ENCODE measurements around the gene SYCE1. TPM values are rescaled to one million over a fixed set of nuclear protein-coding genes. Genes with fewer than 3 reads are reported as not detected.

SYCE1 gene
- not detected for polyA plus RNA-seq (2013, experiment 1 of 2)
- not detected for polyA plus RNA-seq (2013, experiment 2 of 2)

- no peak for DNase-seq
- Histone ChIP-seq H2AK5ac (ENCODE audit: low read length) (no peak within 1 kb of the TSS), H3K4me3 (ENCODE audit: low read length) (no peak within 1 kb of the TSS), H3K79me2 (ENCODE audit: control insufficient read depth, insufficient read depth, low read length) (no peaks in the 10 kb centered on the region), H2BK120ac (ENCODE audit: low read depth, low read length) (no peak within 1 kb of the TSS), H3K27ac (ENCODE audit: low read depth, low read length) (no peak within 1 kb of the TSS), H3K4me2 (ENCODE audit: low read length) (no peak within 1 kb of the TSS), H3K18ac (ENCODE audit: low read length) (no peak within 1 kb of the TSS), H3K9ac (ENCODE audit: low read length) (no peak within 1 kb of the TSS), H3K27me3 (ENCODE audit: insufficient read depth, low read length, poor library complexity) (no peaks in the 10 kb centered on the region), H3K56ac (ENCODE audit: low read length) (no peak within 1 kb of the TSS), H3K23ac (ENCODE audit: low read length) (no peak within 1 kb of the TSS), H3K79me1 (ENCODE audit: low read length) (no peaks in the 10 kb centered on the region), H3K36me3 (ENCODE audit: control insufficient read depth, insufficient read depth, low read length) (no peaks in the 10 kb centered on the region), H2BK15ac (replicated peaks; ENCODE audit: low read depth) (no peak within 1 kb of the TSS), H4K5ac (ENCODE audit: low read length) (no peak within 1 kb of the TSS), H3K4ac (ENCODE audit: low read depth, low read length) (no peak within 1 kb of the TSS), H3K4me1 (ENCODE audit: control insufficient read depth, low read depth, low read length) (no peaks in the 10 kb centered on the region), H4K8ac (ENCODE audit: low read depth, low read length) (no peak within 1 kb of the TSS), H2BK5ac (ENCODE audit: low read length) (no peak within 1 kb of the TSS)
- WGBS (ENCODE audit: extremely low coverage, insufficient coverage, low lambda C conversion rate), result no CpG with 5 or more reads among the region's 77 CpGs
Measured at GRCh38 chr10:133565441-133566294, at the start of gene SYCE1. SYCE1 (minus strand) TSS chr10:133565583; CDS start chr10:133565529, 54 bp downstream.

DNA sequence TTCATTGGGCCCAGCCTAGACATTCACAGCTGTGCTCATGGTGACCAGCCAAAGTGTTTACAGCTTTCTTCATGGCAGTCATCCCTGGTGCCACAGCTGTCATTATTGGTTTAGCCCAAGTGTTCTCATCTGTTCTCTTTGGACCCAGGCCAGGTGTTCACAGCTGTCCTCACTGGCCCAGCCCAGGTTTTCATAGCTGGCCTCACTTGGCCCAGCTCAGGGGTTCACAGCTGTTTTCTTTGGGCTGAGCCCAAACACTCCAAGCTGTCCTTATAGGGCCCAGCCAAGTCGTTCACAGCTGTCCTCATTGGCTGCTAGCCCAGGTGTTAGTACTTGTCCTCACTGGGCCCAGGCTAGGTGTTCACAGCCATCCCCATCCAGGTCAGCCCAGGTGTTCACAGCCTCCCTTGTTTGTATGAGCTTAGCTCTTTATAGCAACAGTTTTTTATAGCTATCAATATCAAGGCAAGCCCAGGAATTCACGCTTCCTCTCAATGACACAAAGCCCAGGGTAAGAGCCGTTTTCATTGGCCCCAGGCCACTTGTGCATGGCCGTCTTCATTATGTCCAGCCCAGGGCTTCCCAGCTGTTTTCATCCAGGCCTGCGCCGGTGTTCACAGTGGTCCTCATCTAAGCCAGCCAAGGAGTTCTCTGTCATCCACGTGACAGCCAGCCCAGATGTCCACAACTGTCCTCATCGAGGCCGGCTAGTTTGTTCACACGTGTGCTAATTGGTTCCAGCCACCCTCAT, 49.6 kb upstream of the SYCE1 start:
- no peak overlapping the region for H2BK5ac ChIP-seq (ENCODE audit: low read length)
- no peak overlapping the region for H4K5ac ChIP-seq (ENCODE audit: low read length)
- no peak overlapping the region for H3K9ac ChIP-seq (ENCODE audit: low read length)
- H3K4me1 ChIP-seq (ENCODE audit: control insufficient read depth, low read depth, low read length), result no peaks in the 10 kb centered on the region
- no peak overlapping the region for H3K4ac ChIP-seq (ENCODE audit: low read depth, low read length)
- no peak overlapping the region for H4K8ac ChIP-seq (ENCODE audit: low read depth, low read length)
- no peak overlapping the region for H2BK15ac ChIP-seq (replicated peaks; ENCODE audit: low read depth)
- no CpG with 5 or more reads among the region's 10 CpGs for WGBS (ENCODE audit: extremely low coverage, insufficient coverage, low lambda C conversion rate)
- no peak overlapping the region for H3K56ac ChIP-seq (ENCODE audit: low read length)
- no peak overlapping the region for H3K18ac ChIP-seq (ENCODE audit: low read length)
- H2AK5ac ChIP-seq (ENCODE audit: low read length), result no peak overlapping the region
- no peaks in the 10 kb centered on the region for H3K36me3 ChIP-seq (ENCODE audit: control insufficient read depth, insufficient read depth, low read length)
- H3K4me3 ChIP-seq (ENCODE audit: low read length), result no peak overlapping the region
- no peak overlapping the region for H2BK120ac ChIP-seq (ENCODE audit: low read depth, low read length)
- no peaks in the 10 kb centered on the region for H3K79me1 ChIP-seq (ENCODE audit: low read length)
- H3K27ac ChIP-seq (ENCODE audit: low read depth, low read length), result no peak overlapping the region
- DNase-seq, result no peak
- H3K79me2 ChIP-seq (ENCODE audit: control insufficient read depth, insufficient read depth, low read length), result no peaks in the 10 kb centered on the region
- no peak overlapping the region for H3K4me2 ChIP-seq (ENCODE audit: low read length)
- H3K23ac ChIP-seq (ENCODE audit: low read length), result no peak overlapping the region
- no peaks in the 10 kb centered on the region for H3K27me3 ChIP-seq (ENCODE audit: insufficient read depth, low read length, poor library complexity)

DNA sequence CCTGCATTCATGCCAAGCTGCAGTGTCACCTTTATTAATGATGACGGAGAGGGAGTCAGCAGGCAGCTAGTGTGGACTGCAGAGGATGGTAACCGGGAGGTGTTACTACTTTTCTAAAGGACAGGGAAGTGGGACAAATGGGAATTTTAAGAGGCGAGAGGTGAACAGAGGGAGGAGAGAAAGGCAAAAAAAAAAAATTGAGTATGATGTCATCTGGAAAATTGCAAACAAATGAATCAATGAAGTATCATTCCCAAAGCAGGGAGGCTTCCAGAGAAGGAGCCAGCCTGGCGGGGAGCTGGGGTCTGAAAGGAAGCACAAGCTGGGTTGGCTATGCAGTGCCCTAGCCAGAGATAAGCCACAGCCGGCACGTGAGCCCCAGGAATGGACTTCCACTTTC, 48.3 kb upstream of the SYCE1 start:
- Histone ChIP-seq H3K23ac (ENCODE audit: low read length) (no peak overlapping the region), H3K36me3 (ENCODE audit: control insufficient read depth, insufficient read depth, low read length) (no peaks in the 10 kb centered on the region), H3K4me1 (ENCODE audit: control insufficient read depth, low read depth, low read length) (no peaks in the 10 kb centered on the region), H3K27me3 (ENCODE audit: insufficient read depth, low read length, poor library complexity) (no peaks in the 10 kb centered on the region), H3K4me3 (ENCODE audit: low read length) (no peak overlapping the region), H3K79me2 (ENCODE audit: control insufficient read depth, insufficient read depth, low read length) (no peaks in the 10 kb centered on the region), H3K4me2 (ENCODE audit: low read length) (no peak overlapping the region), H3K18ac (ENCODE audit: low read length) (no peak overlapping the region), H3K79me1 (ENCODE audit: low read length) (no peaks in the 10 kb centered on the region), H2BK120ac (ENCODE audit: low read depth, low read length) (no peak overlapping the region), H2AK5ac (ENCODE audit: low read length) (no peak overlapping the region), H4K8ac (ENCODE audit: low read depth, low read length) (no peak overlapping the region), H2BK5ac (ENCODE audit: low read length) (no peak overlapping the region), H4K5ac (ENCODE audit: low read length) (no peak overlapping the region), H3K56ac (ENCODE audit: low read length) (no peak overlapping the region), H2BK15ac (replicated peaks; ENCODE audit: low read depth) (no peak overlapping the region), H3K9ac (ENCODE audit: low read length) (no peak overlapping the region), H3K27ac (ENCODE audit: low read depth, low read length) (no peak overlapping the region), H3K4ac (ENCODE audit: low read depth, low read length) (no peak overlapping the region)
- no CpG with 5 or more reads among the region's 6 CpGs for WGBS (ENCODE audit: extremely low coverage, insufficient coverage, low lambda C conversion rate)
- no peak for DNase-seq

DNA sequence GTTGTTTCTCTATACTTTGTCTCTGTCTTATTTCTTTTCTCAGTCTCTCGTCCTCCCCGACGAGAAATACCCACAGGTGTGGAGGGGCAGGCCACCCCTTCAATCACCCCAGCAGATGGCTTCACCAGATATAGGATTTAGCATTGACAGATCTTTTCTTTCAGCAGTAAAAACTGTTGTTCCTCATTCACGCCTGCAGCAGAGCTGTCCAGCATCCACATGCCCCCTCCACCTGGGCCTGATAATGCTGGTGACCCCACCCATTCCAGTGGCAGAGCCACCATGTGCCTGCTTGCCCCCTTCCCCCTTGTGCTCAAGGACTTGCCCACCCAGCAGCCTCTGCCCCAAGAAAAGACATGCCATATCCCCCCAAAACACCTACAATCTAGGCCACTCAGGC, 45.7 kb upstream of the SYCE1 start:
- H3K4me3 ChIP-seq (ENCODE audit: low read length), result no peak overlapping the region
- WGBS (ENCODE audit: extremely low coverage, insufficient coverage, low lambda C conversion rate), result no CpG with 5 or more reads among the region's 4 CpGs
- no peak overlapping the region for H3K23ac ChIP-seq (ENCODE audit: low read length)
- no peak overlapping the region for H2AK5ac ChIP-seq (ENCODE audit: low read length)
- no peak overlapping the region for H3K4ac ChIP-seq (ENCODE audit: low read depth, low read length)
- no peaks in the 10 kb centered on the region for H3K27me3 ChIP-seq (ENCODE audit: insufficient read depth, low read length, poor library complexity)
- no peak overlapping the region for H4K8ac ChIP-seq (ENCODE audit: low read depth, low read length)
- H3K56ac ChIP-seq (ENCODE audit: low read length), result no peak overlapping the region
- H3K79me1 ChIP-seq (ENCODE audit: low read length), result no peaks in the 10 kb centered on the region
- no peaks in the 10 kb centered on the region for H3K36me3 ChIP-seq (ENCODE audit: control insufficient read depth, insufficient read depth, low read length)
- H3K18ac ChIP-seq (ENCODE audit: low read length), result no peak overlapping the region
- no peaks in the 10 kb centered on the region for H3K4me1 ChIP-seq (ENCODE audit: control insufficient read depth, low read depth, low read length)
- H2BK5ac ChIP-seq (ENCODE audit: low read length), result no peak overlapping the region
- no peak overlapping the region for H2BK15ac ChIP-seq (replicated peaks; ENCODE audit: low read depth)
- no peaks in the 10 kb centered on the region for H3K79me2 ChIP-seq (ENCODE audit: control insufficient read depth, insufficient read depth, low read length)
- H3K9ac ChIP-seq (ENCODE audit: low read length), result no peak overlapping the region
- H3K4me2 ChIP-seq (ENCODE audit: low read length), result no peak overlapping the region
- no peak overlapping the region for H2BK120ac ChIP-seq (ENCODE audit: low read depth, low read length)
- H4K5ac ChIP-seq (ENCODE audit: low read length), result no peak overlapping the region
- no peak overlapping the region for H3K27ac ChIP-seq (ENCODE audit: low read depth, low read length)
- no peak for DNase-seq

DNA sequence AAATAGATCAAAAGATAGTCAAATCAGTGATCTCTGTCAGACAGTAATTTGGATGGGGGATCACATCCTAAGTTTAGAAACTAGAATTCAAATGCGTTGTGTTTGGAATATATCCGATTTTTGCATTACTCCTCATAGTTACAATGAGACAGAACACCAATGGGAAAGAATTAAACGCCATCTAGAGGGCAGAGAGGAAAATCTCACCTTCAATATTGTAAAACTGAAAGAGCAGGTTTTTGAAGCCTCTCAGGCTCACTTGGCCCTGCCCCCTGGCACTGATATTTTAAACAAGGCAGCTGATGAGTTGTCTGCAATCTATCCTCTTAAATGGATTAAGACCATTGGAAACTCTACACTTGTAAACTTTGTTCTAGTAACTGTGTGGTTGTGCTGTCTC, 43.5 kb upstream of the SYCE1 start:
- Histone ChIP-seq H3K79me1 (ENCODE audit: low read length) (no peaks in the 10 kb centered on the region), H3K4me2 (ENCODE audit: low read length) (no peak overlapping the region), H3K9ac (ENCODE audit: low read length) (no peak overlapping the region), H3K27ac (ENCODE audit: low read depth, low read length) (no peak overlapping the region), H2AK5ac (ENCODE audit: low read length) (no peak overlapping the region), H2BK5ac (ENCODE audit: low read length) (no peak overlapping the region), H2BK15ac (replicated peaks; ENCODE audit: low read depth) (no peak overlapping the region), H3K27me3 (ENCODE audit: insufficient read depth, low read length, poor library complexity) (no peaks in the 10 kb centered on the region), H3K79me2 (ENCODE audit: control insufficient read depth, insufficient read depth, low read length) (no peaks in the 10 kb centered on the region), H3K23ac (ENCODE audit: low read length) (no peak overlapping the region), H4K8ac (ENCODE audit: low read depth, low read length) (no peak overlapping the region), H3K4me1 (ENCODE audit: control insufficient read depth, low read depth, low read length) (no peaks in the 10 kb centered on the region), H4K5ac (ENCODE audit: low read length) (no peak overlapping the region), H3K18ac (ENCODE audit: low read length) (no peak overlapping the region), H3K56ac (ENCODE audit: low read length) (no peak overlapping the region), H3K4ac (ENCODE audit: low read depth, low read length) (no peak overlapping the region), H3K4me3 (ENCODE audit: low read length) (no peak overlapping the region), H2BK120ac (ENCODE audit: low read depth, low read length) (no peak overlapping the region), H3K36me3 (ENCODE audit: control insufficient read depth, insufficient read depth, low read length) (no peaks in the 10 kb centered on the region)
- WGBS (ENCODE audit: extremely low coverage, insufficient coverage, low lambda C conversion rate), result no CpG with 5 or more reads among the region's 3 CpGs
- DNase-seq, result peak; percentile 1
